ENCODE results near the gene PRRT1.
A peak's percentile ranks its signal among the peaks of the same experiment; 100 is the strongest.

DNA sequence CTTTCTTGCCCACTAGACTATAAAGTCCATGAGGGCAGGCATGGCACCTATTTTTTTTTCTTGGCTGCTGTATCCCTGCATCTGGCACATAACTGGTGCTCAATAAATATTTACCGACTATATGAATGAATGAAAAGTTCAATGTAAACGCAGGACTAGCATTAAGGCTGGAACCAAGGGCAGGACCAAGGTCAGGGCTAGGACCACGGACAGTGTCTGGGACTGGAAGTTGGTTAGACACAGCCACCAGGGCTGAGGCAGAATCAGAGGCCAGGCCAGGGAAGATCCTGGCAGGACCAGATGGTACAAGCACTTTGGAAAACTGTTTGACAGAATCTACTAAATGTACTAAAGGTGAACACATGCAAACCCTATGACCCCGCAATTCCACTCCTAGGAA lies 46.3 kb downstream of the PRRT1 start:
- TF ChIP-seq, protein P1, sequence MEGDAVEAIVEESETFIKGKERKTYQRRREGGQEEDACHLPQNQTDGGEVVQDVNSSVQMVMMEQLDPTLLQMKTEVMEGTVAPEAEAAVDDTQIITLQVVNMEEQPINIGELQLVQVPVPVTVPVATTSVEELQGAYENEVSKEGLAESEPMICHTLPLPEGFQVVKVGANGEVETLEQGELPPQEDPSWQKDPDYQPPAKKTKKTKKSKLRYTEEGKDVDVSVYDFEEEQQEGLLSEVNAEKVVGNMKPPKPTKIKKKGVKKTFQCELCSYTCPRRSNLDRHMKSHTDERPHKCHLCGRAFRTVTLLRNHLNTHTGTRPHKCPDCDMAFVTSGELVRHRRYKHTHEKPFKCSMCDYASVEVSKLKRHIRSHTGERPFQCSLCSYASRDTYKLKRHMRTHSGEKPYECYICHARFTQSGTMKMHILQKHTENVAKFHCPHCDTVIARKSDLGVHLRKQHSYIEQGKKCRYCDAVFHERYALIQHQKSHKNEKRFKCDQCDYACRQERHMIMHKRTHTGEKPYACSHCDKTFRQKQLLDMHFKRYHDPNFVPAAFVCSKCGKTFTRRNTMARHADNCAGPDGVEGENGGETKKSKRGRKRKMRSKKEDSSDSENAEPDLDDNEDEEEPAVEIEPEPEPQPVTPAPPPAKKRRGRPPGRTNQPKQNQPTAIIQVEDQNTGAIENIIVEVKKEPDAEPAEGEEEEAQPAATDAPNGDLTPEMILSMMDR (IDR thresholded peaks at IDR 0.05; ENCODE audit: low read depth, low read length, missing input control): no peak
- TF ChIP-seq EGR1 (IDR thresholded peaks at IDR 0.05; ENCODE audit: low read depth in 2 of 2) (no peak), JUND (IDR thresholded peaks at IDR 0.05) (no peak), RAD21 (IDR thresholded peaks at IDR 0.05) (no peak), TAF1 (conservative IDR thresholded peaks at IDR 0.05) (no peak), GABPA (IDR thresholded peaks at IDR 0.05 in 1 of 2, conservative IDR thresholded peaks at IDR 0.05 in 1 of 2) (no peak), RXRA (IDR thresholded peaks at IDR 0.05) (no peak), SP1 (IDR thresholded peaks at IDR 0.05) (no peak)
- TF ChIP-seq, protein P2, sequence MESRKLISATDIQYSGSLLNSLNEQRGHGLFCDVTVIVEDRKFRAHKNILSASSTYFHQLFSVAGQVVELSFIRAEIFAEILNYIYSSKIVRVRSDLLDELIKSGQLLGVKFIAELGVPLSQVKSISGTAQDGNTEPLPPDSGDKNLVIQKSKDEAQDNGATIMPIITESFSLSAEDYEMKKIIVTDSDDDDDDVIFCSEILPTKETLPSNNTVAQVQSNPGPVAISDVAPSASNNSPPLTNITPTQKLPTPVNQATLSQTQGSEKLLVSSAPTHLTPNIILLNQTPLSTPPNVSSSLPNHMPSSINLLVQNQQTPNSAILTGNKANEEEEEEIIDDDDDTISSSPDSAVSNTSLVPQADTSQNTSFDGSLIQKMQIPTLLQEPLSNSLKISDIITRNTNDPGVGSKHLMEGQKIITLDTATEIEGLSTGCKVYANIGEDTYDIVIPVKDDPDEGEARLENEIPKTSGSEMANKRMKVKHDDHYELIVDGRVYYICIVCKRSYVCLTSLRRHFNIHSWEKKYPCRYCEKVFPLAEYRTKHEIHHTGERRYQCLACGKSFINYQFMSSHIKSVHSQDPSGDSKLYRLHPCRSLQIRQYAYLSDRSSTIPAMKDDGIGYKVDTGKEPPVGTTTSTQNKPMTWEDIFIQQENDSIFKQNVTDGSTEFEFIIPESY (IDR thresholded peaks at IDR 0.05): no peak
- TF ChIP-seq, protein P3, sequence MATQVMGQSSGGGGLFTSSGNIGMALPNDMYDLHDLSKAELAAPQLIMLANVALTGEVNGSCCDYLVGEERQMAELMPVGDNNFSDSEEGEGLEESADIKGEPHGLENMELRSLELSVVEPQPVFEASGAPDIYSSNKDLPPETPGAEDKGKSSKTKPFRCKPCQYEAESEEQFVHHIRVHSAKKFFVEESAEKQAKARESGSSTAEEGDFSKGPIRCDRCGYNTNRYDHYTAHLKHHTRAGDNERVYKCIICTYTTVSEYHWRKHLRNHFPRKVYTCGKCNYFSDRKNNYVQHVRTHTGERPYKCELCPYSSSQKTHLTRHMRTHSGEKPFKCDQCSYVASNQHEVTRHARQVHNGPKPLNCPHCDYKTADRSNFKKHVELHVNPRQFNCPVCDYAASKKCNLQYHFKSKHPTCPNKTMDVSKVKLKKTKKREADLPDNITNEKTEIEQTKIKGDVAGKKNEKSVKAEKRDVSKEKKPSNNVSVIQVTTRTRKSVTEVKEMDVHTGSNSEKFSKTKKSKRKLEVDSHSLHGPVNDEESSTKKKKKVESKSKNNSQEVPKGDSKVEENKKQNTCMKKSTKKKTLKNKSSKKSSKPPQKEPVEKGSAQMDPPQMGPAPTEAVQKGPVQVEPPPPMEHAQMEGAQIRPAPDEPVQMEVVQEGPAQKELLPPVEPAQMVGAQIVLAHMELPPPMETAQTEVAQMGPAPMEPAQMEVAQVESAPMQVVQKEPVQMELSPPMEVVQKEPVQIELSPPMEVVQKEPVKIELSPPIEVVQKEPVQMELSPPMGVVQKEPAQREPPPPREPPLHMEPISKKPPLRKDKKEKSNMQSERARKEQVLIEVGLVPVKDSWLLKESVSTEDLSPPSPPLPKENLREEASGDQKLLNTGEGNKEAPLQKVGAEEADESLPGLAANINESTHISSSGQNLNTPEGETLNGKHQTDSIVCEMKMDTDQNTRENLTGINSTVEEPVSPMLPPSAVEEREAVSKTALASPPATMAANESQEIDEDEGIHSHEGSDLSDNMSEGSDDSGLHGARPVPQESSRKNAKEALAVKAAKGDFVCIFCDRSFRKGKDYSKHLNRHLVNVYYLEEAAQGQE (IDR thresholded peaks at IDR 0.05): peak; percentile 51

All from liver (tissue), 3 donors.